DMS 273 (cell line): Measurements from ENCODE around the gene GZMM.
"Not testable (repeated sequence)": the region's sequence is repeated elsewhere in the genome, so short reads cannot be mapped to it uniquely, and the experiment has no call there.

Experiments
- DNase-seq: peaks from one replicate; lab custom pipeline; 2025; ENCODE audit not compliant: unreplicated experiment; lab: John Stamatoyannopoulos, UW

GZMM gene

DNA sequence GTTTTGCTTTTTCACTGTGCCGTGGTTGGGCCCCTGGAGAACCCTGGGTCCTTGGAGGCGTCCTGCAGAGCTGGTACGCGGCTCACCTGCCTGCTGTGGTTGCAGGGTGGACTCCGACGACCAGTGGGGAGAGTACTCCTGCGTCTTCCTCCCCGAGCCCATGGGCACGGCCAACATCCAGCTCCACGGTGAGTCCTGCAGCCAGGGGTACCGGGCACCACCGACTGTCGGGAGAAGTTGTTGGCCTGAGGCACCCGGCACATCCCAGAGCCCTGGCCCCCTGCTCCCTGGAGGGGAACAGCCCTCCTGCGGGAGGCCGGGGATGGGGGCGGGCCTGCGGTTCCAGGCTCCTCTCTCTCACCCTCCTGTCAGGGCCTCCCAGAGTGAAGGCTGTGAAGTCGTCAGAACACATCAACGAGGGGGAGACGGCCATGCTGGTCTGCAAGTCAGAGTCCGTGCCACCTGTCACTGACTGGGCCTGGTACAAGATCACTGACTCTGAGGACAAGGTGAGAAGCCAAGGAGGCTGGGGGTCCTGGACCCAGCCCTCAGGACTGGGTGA is 36.5 kb downstream of the GZMM start:
- DNase-seq = no peak

DNA sequence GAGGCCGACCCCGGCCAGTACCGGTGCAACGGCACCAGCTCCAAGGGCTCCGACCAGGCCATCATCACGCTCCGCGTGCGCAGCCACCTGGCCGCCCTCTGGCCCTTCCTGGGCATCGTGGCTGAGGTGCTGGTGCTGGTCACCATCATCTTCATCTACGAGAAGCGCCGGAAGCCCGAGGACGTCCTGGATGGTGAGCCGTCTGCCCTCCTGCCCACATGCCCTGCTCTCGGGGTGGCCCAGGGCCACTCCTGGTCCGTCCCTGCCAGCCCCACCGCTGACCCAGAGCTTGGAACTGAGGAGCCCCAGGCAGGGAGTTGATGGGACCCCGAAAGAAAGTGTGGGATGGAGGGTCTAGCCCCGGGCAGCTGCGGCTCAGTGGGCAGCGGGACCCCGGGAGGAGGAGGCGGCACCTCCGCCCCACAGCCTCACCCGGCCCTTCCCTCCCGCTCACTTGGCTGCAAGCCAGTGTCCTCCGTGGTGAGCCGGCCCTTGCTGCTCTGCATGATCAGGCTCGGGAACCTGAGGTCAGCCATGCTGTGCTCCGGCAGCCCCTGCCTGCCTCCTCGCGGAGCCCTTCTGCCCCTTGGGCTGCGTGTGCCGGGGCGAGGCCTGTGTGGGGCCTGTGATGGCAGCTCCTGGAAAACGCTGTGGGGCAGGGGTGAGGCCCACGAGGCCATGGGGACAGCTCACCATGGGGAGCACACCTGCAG is 37.7 kb downstream of the GZMM start:
- DNase-seq = no peak

DNA sequence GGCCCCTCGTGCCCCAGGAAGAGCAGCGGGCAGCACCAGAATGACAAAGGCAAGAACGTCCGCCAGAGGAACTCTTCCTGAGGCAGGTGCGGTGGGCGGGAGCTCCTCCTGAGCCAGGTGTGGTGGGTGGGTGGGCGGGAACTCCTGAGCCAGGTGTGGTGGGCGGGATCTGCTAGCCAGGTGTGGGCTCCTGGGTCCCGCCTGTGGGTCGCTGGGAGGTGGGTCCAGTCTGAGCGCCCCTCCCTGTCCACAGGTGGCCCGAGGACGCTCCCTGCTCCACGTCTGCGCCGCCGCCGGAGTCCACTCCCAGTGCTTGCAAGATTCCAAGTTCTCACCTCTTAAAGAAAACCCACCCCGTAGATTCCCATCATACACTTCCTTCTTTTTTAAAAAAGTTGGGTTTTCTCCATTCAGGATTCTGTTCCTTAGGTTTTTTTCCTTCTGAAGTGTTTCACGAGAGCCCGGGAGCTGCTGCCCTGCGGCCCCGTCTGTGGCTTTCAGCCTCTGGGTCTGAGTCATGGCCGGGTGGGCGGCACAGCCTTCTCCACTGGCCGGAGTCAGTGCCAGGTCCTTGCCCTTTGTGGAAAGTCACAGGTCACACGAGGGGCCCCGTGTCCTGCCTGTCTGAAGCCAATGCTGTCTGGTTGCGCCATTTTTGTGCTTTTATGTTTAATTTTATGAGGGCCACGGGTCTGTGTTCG is 38.8 kb downstream of the GZMM start:
- no peak for DNase-seq

DNA sequence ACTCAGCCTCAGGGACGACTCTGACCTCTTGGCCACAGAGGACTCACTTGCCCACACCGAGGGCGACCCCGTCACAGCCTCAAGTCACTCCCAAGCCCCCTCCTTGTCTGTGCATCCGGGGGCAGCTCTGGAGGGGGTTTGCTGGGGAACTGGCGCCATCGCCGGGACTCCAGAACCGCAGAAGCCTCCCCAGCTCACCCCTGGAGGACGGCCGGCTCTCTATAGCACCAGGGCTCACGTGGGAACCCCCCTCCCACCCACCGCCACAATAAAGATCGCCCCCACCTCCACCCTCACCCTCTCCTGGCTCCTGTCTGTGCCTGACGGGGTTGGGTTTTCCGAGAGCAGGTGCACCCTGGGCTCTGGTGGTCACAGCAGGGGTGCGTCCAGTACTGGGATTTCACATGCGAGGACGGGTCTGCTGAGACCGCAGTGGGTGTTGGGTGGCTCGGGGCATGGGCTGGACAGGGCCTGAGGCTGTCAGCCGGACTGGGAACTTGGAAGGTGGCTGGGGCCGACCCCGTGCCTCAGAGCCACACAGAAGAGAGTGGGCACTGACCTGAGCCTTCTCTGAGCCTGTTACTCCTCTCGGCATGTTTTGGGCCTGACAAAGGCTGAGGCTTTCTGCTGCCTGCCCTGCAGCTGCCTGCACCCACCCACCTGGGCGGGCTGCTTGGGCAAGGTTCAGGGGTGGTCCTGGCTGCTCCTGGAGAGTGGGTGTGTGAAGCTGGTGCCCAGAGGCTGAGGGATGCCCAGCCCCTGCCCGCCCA is 39.5 kb downstream of the GZMM start:
- DNase-seq = no peak

DNA sequence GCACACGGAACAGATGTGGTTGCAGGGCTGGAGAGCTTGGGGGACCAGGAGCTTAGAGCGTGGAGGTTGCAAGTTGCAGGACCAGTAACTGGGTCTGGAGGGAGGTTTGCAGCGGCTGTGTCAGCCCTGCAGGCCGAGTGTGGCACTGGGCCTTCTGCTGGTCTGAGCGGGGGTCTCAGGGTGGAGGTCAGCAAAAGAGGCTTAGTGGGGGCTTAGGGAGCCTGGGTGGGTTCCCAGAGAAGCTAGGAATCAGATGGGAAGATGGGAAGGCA is 40.1 kb downstream of the GZMM start:
- DNase-seq = peak; percentile 62

DNA sequence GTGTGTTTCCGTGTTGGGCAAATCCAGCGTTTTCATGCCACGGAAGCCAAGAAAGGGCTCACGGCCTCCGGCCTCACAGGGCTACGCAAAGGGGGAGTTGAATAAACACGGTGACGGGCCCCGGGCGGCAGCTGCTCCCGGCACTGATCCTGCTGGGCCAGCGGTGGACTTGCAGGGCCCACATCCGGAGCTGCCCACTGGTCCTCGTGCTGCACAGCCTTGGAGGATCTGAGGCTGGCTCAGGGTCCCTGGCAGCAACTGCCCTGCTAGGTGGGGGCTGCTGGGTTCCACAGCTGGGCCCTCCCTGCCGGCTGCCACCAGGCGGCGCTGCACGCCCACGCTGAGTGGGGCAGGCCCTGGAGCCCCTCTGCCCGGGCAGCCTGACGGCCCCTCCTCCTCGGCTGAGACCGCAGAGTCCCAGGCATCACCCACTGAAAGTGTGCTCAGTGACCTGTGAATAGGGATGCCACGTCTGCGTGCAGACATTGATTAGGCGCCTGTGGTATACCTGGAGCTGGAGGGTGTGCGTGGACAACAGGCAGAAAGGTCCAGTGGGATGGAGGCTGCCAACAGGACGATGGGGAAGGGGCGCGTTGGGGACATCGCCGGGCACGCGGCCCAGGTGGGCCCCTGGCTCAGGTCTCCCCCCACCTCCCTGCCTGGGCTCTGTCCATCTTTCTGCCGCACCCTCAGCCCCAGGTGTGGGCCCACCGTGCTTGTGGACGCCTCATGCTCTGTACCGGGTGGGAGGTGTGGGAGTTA is 40.6 kb downstream of the GZMM start:
- peak; percentile 87 for DNase-seq

DNA sequence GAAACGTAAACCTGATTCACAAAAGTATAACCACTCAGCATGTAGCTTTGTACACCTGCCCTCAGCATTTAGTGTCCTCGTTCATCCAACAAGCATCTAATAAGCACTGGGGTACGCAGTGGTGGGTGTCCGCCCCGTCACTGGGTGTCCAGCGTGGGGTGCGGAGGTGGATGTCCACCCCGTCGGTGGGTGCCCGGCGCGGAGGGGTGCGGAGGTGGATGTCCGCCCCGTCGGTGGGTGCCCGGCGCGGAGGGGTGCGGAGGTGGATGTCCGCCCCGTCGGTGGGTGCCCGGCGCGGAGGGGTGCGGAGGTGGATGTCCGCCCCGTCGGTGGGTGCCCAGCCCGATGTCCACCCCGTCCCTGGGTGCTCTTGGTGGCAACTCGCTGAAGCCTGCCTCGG is 41.3 kb downstream of the GZMM start:
- DNase-seq = not testable (repeated sequence)

DNA sequence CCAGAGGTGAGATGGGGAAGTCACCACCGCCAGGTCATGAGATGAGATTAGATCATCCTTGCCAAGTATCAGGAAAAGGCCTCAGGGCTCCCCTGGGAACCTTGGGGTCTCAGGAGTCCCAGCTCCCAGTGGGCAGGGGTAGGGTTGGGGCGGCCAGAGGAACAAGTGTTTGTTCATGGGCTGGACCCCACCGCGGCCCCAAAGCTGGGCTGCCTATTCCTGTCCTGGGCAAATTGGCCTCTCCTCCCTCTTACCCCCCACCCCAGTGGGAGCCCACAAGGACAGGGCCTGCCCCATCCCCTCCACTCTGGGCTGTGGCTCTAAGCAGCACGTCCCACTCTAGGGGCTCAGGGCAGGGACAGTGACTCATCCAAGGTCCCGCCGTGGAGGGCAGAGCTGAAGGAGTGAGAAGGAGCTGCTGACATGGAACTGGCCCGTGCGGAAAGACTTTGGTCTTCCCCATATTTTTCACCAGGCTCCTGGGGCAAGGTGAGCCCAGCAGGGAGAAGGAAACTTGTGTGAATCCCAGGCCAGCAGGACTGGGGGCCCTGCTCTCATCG is 41.8 kb downstream of the GZMM start:
- no peak for DNase-seq

DNA sequence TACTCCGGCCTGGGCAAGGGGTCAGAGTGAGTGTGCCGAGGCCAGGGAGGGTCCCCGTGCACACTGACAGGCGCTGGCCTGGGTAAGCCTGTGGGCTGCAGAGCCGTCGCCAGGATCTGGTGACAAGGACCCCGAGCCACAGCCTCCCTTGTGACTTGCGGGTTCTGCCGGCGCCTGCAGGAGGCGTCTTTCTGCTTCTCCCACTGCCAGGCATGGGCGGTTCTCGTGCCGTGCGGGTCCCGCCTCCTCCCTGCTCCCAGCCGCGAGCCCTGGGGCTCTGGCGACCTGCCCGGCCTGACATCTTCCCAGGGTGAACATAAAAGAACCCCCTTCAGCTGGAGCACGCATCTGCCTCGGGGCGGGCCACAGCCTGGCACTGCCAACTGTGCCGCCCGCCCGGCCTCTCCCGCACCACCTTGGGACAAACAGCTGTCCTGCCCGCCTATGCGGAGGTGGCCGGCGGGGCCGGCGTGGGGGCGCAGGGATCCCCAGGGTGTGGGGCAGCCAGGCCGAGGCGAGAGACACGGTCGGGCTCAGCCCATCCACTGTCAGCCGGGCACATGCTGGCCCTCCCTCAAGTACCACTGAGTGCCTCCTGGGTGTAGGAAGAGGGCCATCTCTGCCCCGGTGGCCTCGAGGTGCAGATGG is 44.4 kb downstream of the GZMM start:
- peak; percentile 99 for DNase-seq

DNA sequence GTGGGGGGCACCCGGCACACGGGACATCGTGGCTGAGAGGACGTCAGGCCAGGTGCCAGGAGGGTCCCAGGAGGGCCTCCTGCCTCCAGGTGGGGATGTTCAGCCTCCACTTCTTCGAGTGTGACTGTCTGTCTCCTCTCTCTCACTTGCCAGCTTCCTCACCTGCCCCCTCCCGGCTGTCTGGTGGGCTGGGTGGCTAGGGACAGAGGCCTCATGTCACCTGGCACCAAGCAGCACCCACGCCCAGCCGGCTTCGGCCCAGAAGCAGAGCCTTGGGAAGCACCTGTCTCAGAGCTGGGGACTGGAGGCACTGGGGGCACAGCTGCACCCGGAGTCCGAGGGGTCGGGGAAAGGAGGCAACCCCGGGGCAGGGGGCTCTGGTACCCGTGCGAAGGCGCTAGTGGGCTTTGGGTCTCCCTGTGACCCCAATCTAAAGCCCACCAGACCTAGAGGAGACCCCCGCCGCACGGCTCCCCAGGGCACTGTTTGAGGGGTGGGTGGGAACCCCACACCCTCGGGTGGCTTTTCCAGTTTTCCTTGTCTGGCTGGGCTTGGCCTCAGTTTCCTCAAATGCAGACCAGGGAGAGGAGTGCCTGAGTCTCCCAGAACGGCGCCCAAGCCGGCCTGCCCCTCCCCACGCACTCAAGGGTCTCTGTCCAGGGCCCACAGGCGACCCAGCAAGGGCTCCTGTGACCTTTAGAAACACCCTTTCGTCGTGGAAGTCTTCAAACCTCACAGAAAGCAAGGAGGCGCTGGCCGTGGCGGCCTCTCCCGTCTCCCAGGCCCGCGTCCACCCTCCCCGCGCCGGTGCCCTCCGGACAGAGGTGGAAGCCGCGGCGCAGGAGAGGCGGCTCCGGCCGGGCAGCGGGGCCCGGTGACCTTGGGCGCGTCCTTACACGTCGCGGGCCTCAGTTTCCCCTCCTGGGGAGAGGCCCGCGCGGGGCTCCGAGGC is 45.2 kb downstream of the GZMM start:
- DNase-seq = peak; percentile 77

DNA sequence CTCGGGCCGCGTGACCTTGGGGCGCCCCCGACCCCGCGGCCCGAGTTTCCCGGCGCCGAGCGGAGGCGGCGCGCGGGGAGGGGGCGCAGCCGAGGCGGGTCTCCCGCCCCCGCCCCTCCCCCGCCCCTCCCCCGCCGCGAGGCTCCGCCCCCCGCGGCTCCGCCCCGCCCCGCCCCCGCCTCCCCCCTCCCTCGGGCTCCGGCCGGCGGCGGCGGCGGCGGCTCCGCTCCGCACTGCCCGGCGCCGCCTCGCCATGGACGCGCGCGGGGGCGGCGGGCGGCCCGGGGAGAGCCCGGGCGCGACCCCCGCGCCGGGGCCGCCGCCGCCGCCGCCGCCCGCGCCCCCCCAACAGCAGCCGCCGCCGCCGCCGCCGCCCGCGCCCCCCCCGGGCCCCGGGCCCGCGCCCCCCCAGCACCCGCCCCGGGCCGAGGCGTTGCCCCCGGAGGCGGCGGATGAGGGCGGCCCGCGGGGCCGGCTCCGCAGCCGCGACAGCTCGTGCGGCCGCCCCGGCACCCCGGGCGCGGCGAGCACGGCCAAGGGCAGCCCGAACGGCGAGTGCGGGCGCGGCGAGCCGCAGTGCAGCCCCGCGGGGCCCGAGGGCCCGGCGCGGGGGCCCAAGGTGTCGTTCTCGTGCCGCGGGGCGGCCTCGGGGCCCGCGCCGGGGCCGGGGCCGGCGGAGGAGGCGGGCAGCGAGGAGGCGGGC is 46.0 kb downstream of the GZMM start, which contains the start of gene HCN2:
HCN2 (plus strand) TSS at position 189 of the 703 bp plus-strand sequence; CDS start at position 254, 65 bp downstream.
- DNase-seq = peak; percentile 55

DNA sequence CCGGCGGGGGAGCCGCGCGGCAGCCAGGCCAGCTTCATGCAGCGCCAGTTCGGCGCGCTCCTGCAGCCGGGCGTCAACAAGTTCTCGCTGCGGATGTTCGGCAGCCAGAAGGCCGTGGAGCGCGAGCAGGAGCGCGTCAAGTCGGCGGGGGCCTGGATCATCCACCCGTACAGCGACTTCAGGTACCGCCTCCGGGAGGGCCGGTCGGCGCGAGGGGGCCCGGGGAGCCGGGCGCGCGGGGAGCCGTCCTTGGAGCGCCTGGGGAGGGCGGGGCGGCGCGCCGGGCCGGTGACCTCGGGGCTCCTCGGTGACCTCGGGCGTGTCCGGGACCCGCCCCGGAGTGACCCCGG is 46.5 kb downstream of the GZMM start:
- DNase-seq = peak; percentile 81

DNA sequence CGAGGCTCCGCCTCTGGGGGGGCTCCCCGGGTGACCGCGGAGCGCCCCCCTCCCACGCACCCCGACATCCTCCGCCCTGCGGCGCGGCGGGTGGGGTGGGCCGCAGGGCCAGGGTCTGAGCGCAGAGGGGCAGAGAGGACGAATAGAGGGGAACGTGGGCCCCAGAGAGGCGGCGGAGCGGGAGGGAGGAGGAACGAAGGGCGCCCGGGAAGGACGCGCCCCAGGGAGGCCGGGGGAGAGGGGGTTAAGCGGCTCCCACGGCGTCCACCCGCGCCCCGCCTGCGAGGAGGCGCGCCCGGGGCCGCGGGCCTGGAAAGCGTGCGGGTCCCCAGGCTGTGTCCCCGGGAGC is 46.9 kb downstream of the GZMM start:
- no peak for DNase-seq

DNA sequence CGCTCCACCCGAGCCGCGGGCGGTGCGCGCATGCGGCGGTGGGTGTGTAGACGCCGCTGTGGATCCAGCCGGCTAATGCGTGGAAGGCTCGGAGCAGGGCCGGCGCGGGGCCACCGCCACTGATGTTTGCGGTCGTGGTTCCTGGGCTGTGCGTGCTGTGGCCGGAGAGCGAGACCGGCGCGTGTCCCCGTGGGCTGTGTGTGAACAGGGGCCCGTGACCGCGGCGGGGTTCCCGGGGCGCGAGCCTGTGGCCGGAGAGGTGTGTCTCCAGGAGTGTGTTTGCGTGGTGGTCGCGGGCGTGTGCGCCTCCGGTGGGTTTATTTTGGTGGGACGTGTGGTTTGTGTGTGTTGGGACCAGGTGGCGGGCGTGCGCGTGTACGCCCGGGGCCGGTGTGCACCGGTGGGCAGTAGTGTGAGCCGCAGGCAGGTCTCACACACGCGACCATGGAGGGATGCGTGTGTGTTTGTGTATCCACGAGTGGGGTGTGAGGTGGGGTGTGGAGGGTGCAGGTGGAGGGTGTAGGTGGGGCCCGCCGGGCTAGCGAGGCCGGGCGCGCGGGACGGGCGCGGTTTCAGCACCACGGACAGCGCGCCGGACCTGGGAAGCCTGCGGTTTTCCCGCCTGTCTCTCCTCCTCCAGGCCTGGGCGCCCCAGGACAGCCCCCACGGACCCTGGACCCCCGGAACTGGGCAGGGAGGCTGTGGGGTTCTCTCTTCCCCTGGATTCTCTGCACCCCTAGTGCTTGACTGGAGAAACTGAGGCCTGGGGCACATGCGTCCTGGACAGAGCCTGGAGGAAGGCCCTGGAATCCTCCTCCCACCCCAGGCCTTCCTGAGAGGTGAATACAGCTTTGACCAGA is 47.5 kb downstream of the GZMM start:
- DNase-seq = no peak

DNA sequence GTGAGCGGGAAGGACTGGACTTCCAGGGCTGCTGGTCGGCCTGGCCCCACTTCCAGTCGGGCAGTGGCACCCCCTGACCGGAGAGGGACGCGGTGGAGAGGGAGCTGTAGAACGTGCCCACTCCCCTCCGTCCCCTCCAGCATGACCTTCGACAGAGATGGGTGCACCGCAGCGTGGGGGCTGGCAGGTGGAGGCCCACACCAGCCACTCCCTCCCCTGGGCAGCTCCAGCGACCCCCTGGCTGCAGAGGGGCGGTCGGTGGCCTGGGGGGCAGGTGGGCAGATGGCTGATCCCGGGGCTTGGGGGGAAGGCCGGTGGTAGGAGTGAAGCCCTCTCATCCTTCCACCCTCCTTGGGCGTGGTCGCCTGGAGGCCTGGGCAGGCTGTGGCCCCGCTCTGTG is 48.2 kb downstream of the GZMM start:
- no peak for DNase-seq

DNA sequence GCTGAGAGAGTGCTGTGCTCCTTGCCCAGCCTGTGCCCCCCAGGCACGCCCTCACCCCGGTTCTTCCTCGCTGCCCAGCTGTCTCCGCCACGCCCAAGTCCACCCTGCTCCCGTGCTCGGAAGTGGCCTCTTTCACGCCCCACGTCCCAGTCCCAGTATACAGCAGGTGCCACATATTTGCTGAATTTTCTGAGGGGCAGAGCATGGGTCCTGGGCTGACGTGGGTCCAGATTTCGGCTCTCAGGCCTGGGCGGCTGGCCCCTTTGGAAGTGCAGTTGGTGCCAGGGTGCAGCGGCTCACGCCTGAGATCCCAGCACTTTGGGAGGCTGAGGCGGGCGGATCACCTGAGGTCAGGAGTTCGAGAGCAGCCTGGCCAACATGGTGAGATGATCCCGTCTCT is 49.2 kb downstream of the GZMM start:
- DNase-seq = no peak

DNA sequence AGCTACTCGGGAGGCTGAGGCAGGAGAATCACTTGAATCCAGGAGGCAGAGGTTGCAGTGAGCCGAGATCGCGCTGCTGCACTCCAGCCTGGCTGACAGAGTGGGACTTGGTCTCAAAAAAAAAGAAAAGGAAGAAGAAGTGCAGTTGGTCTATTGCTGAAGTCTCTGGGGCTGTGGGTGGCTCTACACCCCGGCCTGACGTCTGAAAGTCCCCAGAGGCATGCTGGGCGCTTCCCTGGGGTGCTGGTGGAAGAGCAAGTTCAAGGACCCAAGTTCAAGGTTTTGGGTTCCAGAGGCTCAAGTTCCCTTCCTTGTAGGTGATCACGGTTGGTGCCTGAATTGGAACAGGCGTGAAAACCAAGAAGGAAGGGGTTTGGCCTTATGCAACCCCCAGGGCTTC is 49.7 kb downstream of the GZMM start:
- DNase-seq = no peak
